Testis (tissue), 2 donors: ENCODE results near the gene MAS1.
"Not testable (repeated sequence)": the region's sequence is repeated elsewhere in the genome, so short reads cannot be mapped to it uniquely, and the experiment has no call there.

Experiments used
- POLR2A ChIP-seq: fragments of 450-650 bp; IDR thresholded peaks from one replicate; pipeline ENCODE4 v1.6.1; 2017; ENCODE audit warnings: antibody characterized with exemption, mild to moderate bottlenecking, moderate library complexity
- TF ChIP-seq, protein P1 (sequence below), 3 experiments: fragments of 450-650 bp in 2 of 3; fragments of 200-600 bp in 1 of 3; sonication (generic) in 1 of 3; IDR thresholded peaks; one replicate each; pipeline ENCODE4 v1.5.1; 2016 to 2019; ENCODE audit warnings: antibody characterized with exemption in 3 of 3, mild to moderate bottlenecking in 2 of 3, moderate library complexity in 1 of 3

DNA sequence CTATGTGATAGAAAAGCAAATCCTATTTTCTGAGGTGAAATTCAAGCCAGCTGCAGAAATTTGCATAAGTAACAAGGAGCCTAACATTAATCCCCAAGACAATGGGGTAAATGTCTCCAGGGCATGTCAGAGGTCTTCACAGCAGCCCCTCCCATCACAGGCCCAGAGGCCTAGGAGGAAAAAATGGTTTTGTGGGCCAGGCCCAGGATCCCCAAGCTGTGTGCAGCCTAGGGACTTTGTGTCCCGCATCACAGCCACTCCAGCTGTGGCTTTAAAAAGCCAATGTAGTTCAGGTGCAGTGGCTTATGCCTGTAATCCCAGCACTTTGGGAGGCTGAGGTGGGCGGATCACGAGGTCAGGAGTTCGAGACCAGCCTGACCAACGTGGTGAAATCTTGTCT lies 42.2 kb upstream of the MAS1 start:
- TF ChIP-seq, protein P1, sequence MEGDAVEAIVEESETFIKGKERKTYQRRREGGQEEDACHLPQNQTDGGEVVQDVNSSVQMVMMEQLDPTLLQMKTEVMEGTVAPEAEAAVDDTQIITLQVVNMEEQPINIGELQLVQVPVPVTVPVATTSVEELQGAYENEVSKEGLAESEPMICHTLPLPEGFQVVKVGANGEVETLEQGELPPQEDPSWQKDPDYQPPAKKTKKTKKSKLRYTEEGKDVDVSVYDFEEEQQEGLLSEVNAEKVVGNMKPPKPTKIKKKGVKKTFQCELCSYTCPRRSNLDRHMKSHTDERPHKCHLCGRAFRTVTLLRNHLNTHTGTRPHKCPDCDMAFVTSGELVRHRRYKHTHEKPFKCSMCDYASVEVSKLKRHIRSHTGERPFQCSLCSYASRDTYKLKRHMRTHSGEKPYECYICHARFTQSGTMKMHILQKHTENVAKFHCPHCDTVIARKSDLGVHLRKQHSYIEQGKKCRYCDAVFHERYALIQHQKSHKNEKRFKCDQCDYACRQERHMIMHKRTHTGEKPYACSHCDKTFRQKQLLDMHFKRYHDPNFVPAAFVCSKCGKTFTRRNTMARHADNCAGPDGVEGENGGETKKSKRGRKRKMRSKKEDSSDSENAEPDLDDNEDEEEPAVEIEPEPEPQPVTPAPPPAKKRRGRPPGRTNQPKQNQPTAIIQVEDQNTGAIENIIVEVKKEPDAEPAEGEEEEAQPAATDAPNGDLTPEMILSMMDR (IDR thresholded peaks at IDR 0.05): not testable (repeated sequence)
- not testable (repeated sequence) for TF ChIP-seq POLR2A
